ENCODE measurements around the gene RDX. TPM values are rescaled to one million over a fixed set of nuclear protein-coding genes. Genes with fewer than 3 reads are reported as not detected.

RDX gene
- total and polyA plus RNA-seq, 10 of the 15 experiments (the other 5 are each of a cell fraction or from before 2014, with no cell fraction given): 24.6 to 62.2 (median 47.8) TPM

DNA sequence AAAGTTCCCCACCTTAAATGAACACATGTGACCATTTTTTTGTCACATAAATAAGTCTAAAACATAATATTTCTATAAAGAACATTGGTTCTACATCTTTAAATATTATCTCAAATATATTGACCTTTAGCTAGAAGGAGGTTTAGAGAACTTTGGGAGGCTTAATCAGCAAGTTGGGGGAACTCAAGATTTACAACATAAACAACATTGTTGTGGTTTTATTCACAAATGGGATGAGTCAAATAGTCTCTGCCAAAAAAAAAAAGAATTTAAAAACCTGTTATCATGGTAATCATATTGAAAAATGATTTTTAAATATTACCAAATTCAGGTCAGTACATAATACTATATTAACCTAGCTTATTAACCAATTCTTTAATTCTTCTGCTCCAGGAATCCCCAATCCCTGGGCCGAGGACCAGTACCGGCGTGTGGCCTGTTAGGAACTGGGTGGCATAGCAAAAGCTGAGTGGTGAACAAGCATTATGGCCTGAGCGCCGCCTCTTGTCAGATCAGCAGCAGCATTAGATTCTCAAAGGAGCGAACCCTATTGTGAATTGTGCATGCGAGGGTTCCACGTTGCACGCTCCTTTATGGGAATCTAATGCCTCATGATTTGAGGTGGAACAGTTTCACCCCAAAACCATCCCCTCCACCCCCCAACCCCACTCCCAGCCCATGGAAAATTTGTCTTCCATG, 98.2 kb downstream of the RDX start:
- H3K4me2 ChIP-seq (ENCODE audit: control insufficient read depth, insufficient read depth): no peak overlapping the region
- H3K27ac ChIP-seq (ENCODE audit: control insufficient read depth, insufficient read depth): no peak overlapping the region
- H3K9me3 ChIP-seq (replicated peaks; ENCODE audit: control insufficient read depth, insufficient read depth, low read length): no peaks in the 10 kb centered on the region; the same call in 2 of the 3 replicates
- intact Hi-C loops (cut with micrococcal nuclease; ENCODE audit: unreplicated experiment): no loop called here
- CTCF ChIA-PET: interaction anchor here (0.6 to 9.5 kb wide), 14 partner anchors 8 to 1798 kb away, joined by 3 to 178 read pairs (median 3); no protein-coding TSS in a partner anchor
- WGBS (ENCODE audit: insufficient coverage, insufficient replicate concordance, low lambda C conversion rate, missing lambda C conversion rate): 89% methylated on average over 9 of the region's 9 CpGs
- DNase-seq (ENCODE audit: low read depth, low spot score) (no peak), FAIRE-seq (no peak), ATAC-seq (no peak)
- POLR2A ChIA-PET: no interaction called here
- H3K4me3 ChIP-seq: no peak overlapping the region
- SMC1A ChIA-PET (ENCODE audit: uncharacterized antibody, unreplicated experiment): interaction anchor here (0.6 to 9.5 kb wide), 14 partner anchors 26 to 347 kb away, joined by 3 to 113 read pairs (median 4); partner anchors contain the start of gene FDX1
- H3K79me2 ChIP-seq (ENCODE audit: control insufficient read depth, insufficient read depth, low read length): no peaks in the 10 kb centered on the region
- RAD21 ChIA-PET (ENCODE audit: unreplicated experiment): interaction anchor here (1.0 to 4.9 kb wide), 7 partner anchors 169 to 259 kb away, joined by 4 to 58 read pairs (median 6); no protein-coding TSS in a partner anchor
- H4K20me1 ChIP-seq (ENCODE audit: control insufficient read depth, insufficient read depth): no peaks in the 10 kb centered on the region
- H3K27me3 ChIP-seq (replicated peaks in 1 of 2; ENCODE audit: control insufficient read depth in 2 of 2, insufficient read depth in 2 of 2, low read length in 1 of 2): no peaks in the 10 kb centered on the region
- H3K4me1 ChIP-seq (ENCODE audit: control insufficient read depth, insufficient read depth, low read length): no peaks in the 10 kb centered on the region
- TF ChIP-seq SRF (IDR thresholded peaks at IDR 0.05; ENCODE audit: low read depth in 2 of 2, low read length in 2 of 2) (no peak), RBBP5 (conservative IDR thresholded peaks at IDR 0.05) (no peak), JUND (IDR thresholded peaks at IDR 0.05; ENCODE audit: low read depth, low read length) (no peak), ZNF207 (IDR thresholded peaks at IDR 0.05; ENCODE audit: borderline replicate concordance) (no peak), NFIC (IDR thresholded peaks at IDR 0.05; ENCODE audit: low read depth, low read length) (no peak), FOS (IDR thresholded peaks at IDR 0.05; ENCODE audit: borderline replicate concordance, extremely low read depth, insufficient read length) (no peak), PAX8 (IDR thresholded peaks at IDR 0.05) (no peak), MYC (IDR thresholded peaks at IDR 0.05; ENCODE audit: insufficient read depth, insufficient read length, insufficient replicate concordance, low read length, severe bottlenecking) (no peak), NR2F1 (conservative IDR thresholded peaks at IDR 0.05) (no peak), SUZ12 (IDR thresholded peaks at IDR 0.05; ENCODE audit: unreplicated experiment) (no peak), SREBF2 (IDR thresholded peaks at IDR 0.05; ENCODE audit: low read length) (no peak)
- TF ChIP-seq, protein P1, sequence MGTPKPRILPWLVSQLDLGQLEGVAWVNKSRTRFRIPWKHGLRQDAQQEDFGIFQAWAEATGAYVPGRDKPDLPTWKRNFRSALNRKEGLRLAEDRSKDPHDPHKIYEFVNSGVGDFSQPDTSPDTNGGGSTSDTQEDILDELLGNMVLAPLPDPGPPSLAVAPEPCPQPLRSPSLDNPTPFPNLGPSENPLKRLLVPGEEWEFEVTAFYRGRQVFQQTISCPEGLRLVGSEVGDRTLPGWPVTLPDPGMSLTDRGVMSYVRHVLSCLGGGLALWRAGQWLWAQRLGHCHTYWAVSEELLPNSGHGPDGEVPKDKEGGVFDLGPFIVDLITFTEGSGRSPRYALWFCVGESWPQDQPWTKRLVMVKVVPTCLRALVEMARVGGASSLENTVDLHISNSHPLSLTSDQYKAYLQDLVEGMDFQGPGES (IDR thresholded peaks at IDR 0.05): no peak
- no peak overlapping the region for H3K9ac ChIP-seq (ENCODE audit: control insufficient read depth, insufficient read depth, low read length)
- in situ Hi-C loops (cut with MboI): no loop called here
- H2AFZ ChIP-seq (ENCODE audit: control insufficient read depth, low read depth, low read length): no peak overlapping the region
- H3K36me3 ChIP-seq (ENCODE audit: control insufficient read depth in 2 of 2, insufficient read depth in 2 of 2, low read length in 1 of 2): no peaks in the 10 kb centered on the region
- BruUV-seq (replicated peaks): no TSS peak
